SK-N-SH (cell line): ENCODE data around the gene SOCS7.

Experiments used
- CTCF ChIP-seq: fragments of 200-600 bp; sonication (generic); IDR thresholded peaks from 2 replicates; pipeline ENCODE4 v1.6.1; 2017; ENCODE audit warnings: antibody characterized with exemption, mild to moderate bottlenecking, moderate library complexity
- GABPA ChIP-seq: IDR thresholded peaks from 2 replicates; pipeline ENCODE4 v1.4.0; 2012; ENCODE audit warnings: low read depth, mild to moderate bottlenecking
- MXI1 ChIP-seq: IDR thresholded peaks from 2 replicates; pipeline ENCODE4 v1.6.1; 2012; ENCODE audit warnings: mild to moderate bottlenecking, low read depth, low read length, improper control_type of control experiment
- NFIC ChIP-seq: IDR thresholded peaks from 2 replicates; pipeline ENCODE4 v1.4.0; 2012; ENCODE audit warnings: borderline replicate concordance
- POLR2AphosphoS5 ChIP-seq: IDR thresholded peaks from 2 replicates; pipeline ENCODE4 v1.6.1; 2012; ENCODE audit warnings: low read depth, low read length
- RCOR1 ChIP-seq: fragments of 150-350 bp; IDR thresholded peaks from 2 replicates; pipeline ENCODE4 v1.6.1; 2017; ENCODE audit warnings: antibody characterized with exemption, low read length
- RFX5 ChIP-seq: IDR thresholded peaks from 2 replicates; pipeline ENCODE4 v1.6.1; 2012; ENCODE audit warnings: mild to moderate bottlenecking, improper control_type of control experiment, low read length
- SMC3 ChIP-seq: IDR thresholded peaks from 2 replicates; pipeline ENCODE4 v1.6.1; 2012; ENCODE audit warnings: low read depth, low read length, improper control_type of control experiment
- TAF1 ChIP-seq: IDR thresholded peaks from 2 replicates; pipeline ENCODE4 v1.6.1; 2012; ENCODE audit warnings: low read depth, mild to moderate bottlenecking, low read length, moderate library complexity, borderline replicate concordance
- USF1 ChIP-seq: IDR thresholded peaks from 2 replicates; pipeline ENCODE4 v1.4.0; 2012; ENCODE audit warnings: low read depth, borderline replicate concordance
- USF2 ChIP-seq: fragments of 150-350 bp; IDR thresholded peaks from 2 replicates; pipeline ENCODE4 v1.6.1; 2017; ENCODE audit warnings: antibody characterized with exemption, low read length, low read depth, borderline replicate concordance
- TF ChIP-seq, protein P1 (sequence below): fragments of 150-350 bp; IDR thresholded peaks from 2 replicates; pipeline ENCODE4 v1.6.1; 2016; ENCODE audit warnings: mild to moderate bottlenecking, low read depth, low read length

DNA sequence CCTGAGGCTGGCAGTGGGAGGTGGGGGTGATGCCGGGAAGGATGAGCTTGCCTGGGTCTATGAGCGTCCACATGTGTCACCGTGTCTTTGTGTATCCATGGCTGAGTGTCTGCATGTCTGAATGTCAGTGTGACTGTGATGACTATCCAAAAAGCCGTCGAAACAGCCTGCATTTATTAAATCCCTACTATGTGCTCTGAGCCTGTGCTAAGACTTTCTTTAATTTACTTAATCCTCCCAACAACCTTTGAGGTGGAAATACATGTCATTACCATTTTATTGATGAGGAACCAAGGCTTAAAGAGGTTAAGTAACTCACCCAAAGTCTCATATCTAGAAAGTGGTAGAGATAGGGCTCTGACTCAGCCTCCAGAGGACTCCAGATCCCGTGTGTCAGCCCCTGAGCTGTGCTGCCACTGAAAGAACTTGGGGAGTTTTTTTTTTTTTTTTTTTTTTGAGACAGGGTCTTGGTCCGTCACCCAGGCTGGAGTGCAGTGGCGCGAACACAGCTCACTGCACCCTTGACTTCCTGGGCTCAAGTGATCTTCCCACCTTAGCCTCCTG lies 96.6 kb downstream of the SOCS7 start:
- TF ChIP-seq POLR2AphosphoS5, result no peak
- TF ChIP-seq CTCF, result no peak
- no peak for TF ChIP-seq GABPA
- TF ChIP-seq SMC3, result no peak
- TF ChIP-seq USF1, result no peak
- TF ChIP-seq RFX5, result no peak
- no peak for TF ChIP-seq USF2
- TF ChIP-seq NFIC, result no peak
- no peak for TF ChIP-seq RCOR1
- TF ChIP-seq MXI1, result no peak
- TF ChIP-seq, protein P1, sequence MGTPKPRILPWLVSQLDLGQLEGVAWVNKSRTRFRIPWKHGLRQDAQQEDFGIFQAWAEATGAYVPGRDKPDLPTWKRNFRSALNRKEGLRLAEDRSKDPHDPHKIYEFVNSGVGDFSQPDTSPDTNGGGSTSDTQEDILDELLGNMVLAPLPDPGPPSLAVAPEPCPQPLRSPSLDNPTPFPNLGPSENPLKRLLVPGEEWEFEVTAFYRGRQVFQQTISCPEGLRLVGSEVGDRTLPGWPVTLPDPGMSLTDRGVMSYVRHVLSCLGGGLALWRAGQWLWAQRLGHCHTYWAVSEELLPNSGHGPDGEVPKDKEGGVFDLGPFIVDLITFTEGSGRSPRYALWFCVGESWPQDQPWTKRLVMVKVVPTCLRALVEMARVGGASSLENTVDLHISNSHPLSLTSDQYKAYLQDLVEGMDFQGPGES, result no peak
- TF ChIP-seq TAF1, result no peak
